ENCODE results near the gene SOX11. TPM values are rescaled to one million over a fixed set of nuclear protein-coding genes. Genes with fewer than 3 reads are reported as not detected.

SOX11 gene
- total and polyA plus RNA-seq, 9 donors = 0.01 to 0.03 TPM; not detected in 7

DNA sequence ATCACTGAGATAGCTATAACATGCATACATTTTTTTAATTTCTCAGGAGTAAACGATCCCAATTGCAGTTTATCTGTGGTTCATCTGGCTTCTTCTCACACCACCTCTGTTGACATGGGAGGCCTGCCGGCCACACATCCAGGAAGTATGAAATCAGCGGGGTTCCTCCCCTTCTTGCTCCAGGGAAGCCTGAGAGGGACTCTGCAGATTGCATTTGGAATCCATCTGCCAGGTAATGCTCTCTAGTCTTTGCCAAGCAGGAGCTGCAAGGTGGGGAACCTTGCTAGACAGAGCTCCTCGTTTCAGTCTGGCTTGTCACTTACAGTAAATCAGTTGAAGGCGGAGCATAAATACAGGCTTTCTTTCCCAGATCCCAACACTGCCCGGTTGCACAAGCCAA is 49.9 kb downstream of the SOX11 start:
- Histone ChIP-seq H3K4me3 (no peak overlapping the region), H3K36me3 (no peaks in the 10 kb centered on the region), H3K9me3 (no peaks in the 10 kb centered on the region), H3K4me1 (ENCODE audit: insufficient read depth) (no peaks in the 10 kb centered on the region), H3K27me3 (no peaks in the 10 kb centered on the region), H3K27ac (no peak overlapping the region)
- no peak for DNase-seq
- TF ChIP-seq EP300 (IDR thresholded peaks at IDR 0.05) (no peak), POLR2A (IDR thresholded peaks at IDR 0.05) (no peak)
- TF ChIP-seq, protein P1, sequence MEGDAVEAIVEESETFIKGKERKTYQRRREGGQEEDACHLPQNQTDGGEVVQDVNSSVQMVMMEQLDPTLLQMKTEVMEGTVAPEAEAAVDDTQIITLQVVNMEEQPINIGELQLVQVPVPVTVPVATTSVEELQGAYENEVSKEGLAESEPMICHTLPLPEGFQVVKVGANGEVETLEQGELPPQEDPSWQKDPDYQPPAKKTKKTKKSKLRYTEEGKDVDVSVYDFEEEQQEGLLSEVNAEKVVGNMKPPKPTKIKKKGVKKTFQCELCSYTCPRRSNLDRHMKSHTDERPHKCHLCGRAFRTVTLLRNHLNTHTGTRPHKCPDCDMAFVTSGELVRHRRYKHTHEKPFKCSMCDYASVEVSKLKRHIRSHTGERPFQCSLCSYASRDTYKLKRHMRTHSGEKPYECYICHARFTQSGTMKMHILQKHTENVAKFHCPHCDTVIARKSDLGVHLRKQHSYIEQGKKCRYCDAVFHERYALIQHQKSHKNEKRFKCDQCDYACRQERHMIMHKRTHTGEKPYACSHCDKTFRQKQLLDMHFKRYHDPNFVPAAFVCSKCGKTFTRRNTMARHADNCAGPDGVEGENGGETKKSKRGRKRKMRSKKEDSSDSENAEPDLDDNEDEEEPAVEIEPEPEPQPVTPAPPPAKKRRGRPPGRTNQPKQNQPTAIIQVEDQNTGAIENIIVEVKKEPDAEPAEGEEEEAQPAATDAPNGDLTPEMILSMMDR (IDR thresholded peaks at IDR 0.05) = no peak
- WGBS, 3 donors = 44 to 49% (median 46%) methylated on average over 6 of the region's 6 CpGs
- intact Hi-C loops (cut with DNase I) = no loop called here

DNA sequence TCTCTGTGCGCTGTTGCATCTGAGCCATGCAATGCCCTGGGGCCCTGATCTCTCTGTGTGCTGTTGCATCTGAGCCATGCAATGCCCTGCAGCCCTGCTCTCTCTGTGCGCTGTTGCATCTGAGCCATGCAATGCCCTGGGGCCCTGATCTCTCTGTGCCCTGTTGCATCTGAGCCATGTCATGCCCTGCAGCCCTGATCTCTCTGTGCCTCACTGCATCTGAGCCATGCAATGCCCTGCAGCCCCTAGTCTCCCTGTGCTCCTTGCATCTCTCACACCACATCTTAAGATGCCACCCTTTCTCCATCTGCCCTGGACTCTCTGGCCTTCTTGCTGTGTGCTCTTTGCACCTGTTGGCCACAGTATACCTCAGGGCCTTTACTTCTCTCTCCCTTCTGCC is 56.2 kb downstream of the SOX11 start:
- no peak overlapping the region for H3K4me3 ChIP-seq
- WGBS, 3 donors = 90 to 97% (median 96%) methylated on average over 2 of the region's 2 CpGs
- H3K27ac ChIP-seq = no peak overlapping the region
- H3K27me3 ChIP-seq = no peaks in the 10 kb centered on the region
- no peak for DNase-seq
- TF ChIP-seq, protein P1 (IDR thresholded peaks at IDR 0.05) = no peak
- no peak for TF ChIP-seq EP300 (IDR thresholded peaks at IDR 0.05)
- TF ChIP-seq POLR2A (IDR thresholded peaks at IDR 0.05) = no peak
- H3K4me1 ChIP-seq (ENCODE audit: insufficient read depth) = no peaks in the 10 kb centered on the region
- no peaks in the 10 kb centered on the region for H3K9me3 ChIP-seq
- H3K36me3 ChIP-seq = no peaks in the 10 kb centered on the region
- intact Hi-C loops (cut with DNase I) = no loop called here

DNA sequence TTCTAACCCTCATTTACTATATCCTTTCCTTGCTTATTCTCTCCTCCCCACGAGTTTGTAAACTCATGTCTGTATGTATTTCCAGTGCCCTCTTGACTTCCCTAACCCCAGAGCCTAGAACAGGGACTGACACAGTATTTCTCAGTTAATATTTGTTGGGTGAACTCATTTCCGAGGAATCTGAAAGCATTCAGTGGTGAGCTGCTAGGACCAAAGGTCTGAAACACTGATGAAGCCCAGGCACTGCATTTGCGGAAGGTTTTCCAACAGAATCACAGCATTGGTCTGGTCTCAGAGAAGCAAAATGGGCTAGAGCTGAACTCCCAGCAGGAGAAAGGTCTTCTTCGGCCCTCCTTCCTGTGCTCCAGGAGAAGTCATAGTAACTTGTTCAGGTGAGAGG is 56.8 kb downstream of the SOX11 start:
- no peak overlapping the region for H3K27ac ChIP-seq
- H3K4me1 ChIP-seq (ENCODE audit: insufficient read depth) = no peaks in the 10 kb centered on the region
- no peaks in the 10 kb centered on the region for H3K9me3 ChIP-seq
- intact Hi-C loops (cut with DNase I) = no loop called here
- 74 to 81% (median 75%) methylated on average over 4 of the region's 4 CpGs for WGBS, 3 donors
- no peak overlapping the region for H3K4me3 ChIP-seq
- no peaks in the 10 kb centered on the region for H3K36me3 ChIP-seq
- H3K27me3 ChIP-seq = no peaks in the 10 kb centered on the region
- DNase-seq = no peak
- TF ChIP-seq POLR2A (IDR thresholded peaks at IDR 0.05) (no peak), EP300 (IDR thresholded peaks at IDR 0.05) (no peak)
- TF ChIP-seq, protein P1 (IDR thresholded peaks at IDR 0.05) = no peak

- Histone ChIP-seq H3K4me1 (ENCODE audit: insufficient read depth) (no peaks in the 10 kb centered on the region), H3K4me3 (no peak overlapping the region), H3K27ac (no peak overlapping the region), H3K36me3 (no peaks in the 10 kb centered on the region), H3K27me3 (no peaks in the 10 kb centered on the region), H3K9me3 (no peaks in the 10 kb centered on the region)
- intact Hi-C loops (cut with DNase I) = no loop called here
- DNase-seq = no peak
- TF ChIP-seq EP300 (IDR thresholded peaks at IDR 0.05) (no peak), POLR2A (IDR thresholded peaks at IDR 0.05) (no peak)
- TF ChIP-seq, protein P1 (IDR thresholded peaks at IDR 0.05) = no peak
- WGBS, 3 donors = 84 to 87% (median 85%) methylated on average over 8 of the region's 8 CpGs
These were observed 57.2 kb downstream of the SOX11 start for GRCh38 chr2:5749347-5749746.

All from ovary (tissue), 9 donors.